Activated B cell treated with CpG ODN at 0.5 μM for 24 hours (primary cell): ENCODE data around the gene CELSR1. TPM values are rescaled to one million over a fixed set of nuclear protein-coding genes. Genes with fewer than 3 reads are reported as not detected.

Source experiments
- ATAC-seq: fragments of 200-7000 bp; cut with Tn5 transposase; one replicate; pipeline ENCODE4 v1.10.0; 2021; ENCODE audit warnings: low read depth, mild to moderate bottlenecking, moderate library complexity
- CTCF ChIA-PET: fragments of 350-600 bp; sonication (Branson Sonifier 250); formaldehyde crosslinking; loops from one replicate; lab custom pipeline; 2021; ENCODE audit warnings: antibody characterized with exemption; lab: Charles Lee
- POLR2A ChIA-PET: fragments of 350-600 bp; sonication (Branson Sonifier 250); formaldehyde crosslinking; loops from one replicate; lab custom pipeline; 2021; ENCODE audit warnings: antibody characterized with exemption; lab: Charles Lee
- DNase-seq: peaks from one replicate; pipeline ENCODE4 v3.0.0; 2022
- H3K27ac Mint-ChIP-seq: one replicate; pipeline ENCODE4 v1.8.0; 2020; ENCODE audit warnings: mixed read lengths
- H3K27me3 Mint-ChIP-seq: one replicate; pipeline ENCODE4 v1.8.0; 2021; ENCODE audit warnings: mixed read lengths
- H3K36me3 Mint-ChIP-seq: one replicate; pipeline ENCODE4 v1.8.0; 2021; ENCODE audit warnings: low read depth, mixed read lengths
- H3K4me1 Mint-ChIP-seq: one replicate; pipeline ENCODE4 v1.8.0; 2021; ENCODE audit warnings: mixed read lengths
- H3K4me3 Mint-ChIP-seq: one replicate; pipeline ENCODE4 v1.8.0; 2020; ENCODE audit warnings: mild to moderate bottlenecking, mixed read lengths
- H3K9me3 Mint-ChIP-seq: one replicate; pipeline ENCODE4 v1.8.0; 2020; ENCODE audit warnings: mixed read lengths
- intact Hi-C: fragments of 100-400 bp; cut with micrococcal nuclease; formaldehyde crosslinking; loops from one replicate; pipeline ENCODE4 v1.15.1; 2024
- total RNA-seq: library from RNA; stranded (reverse); gene quantifications from 2 replicates; pipeline ENCODE4 v1.2.3, GENCODE V29; 2022
- TF ChIP-seq, protein P1 (sequence below): fragments of 200-600 bp; IDR thresholded peaks from one replicate; pipeline ENCODE4 v1.8.0; 2022; ENCODE audit warnings: antibody characterized with exemption, mild to moderate bottlenecking

CELSR1 gene
- total RNA-seq, 1 donor from 2014 or later: 12.3 TPM

DNA sequence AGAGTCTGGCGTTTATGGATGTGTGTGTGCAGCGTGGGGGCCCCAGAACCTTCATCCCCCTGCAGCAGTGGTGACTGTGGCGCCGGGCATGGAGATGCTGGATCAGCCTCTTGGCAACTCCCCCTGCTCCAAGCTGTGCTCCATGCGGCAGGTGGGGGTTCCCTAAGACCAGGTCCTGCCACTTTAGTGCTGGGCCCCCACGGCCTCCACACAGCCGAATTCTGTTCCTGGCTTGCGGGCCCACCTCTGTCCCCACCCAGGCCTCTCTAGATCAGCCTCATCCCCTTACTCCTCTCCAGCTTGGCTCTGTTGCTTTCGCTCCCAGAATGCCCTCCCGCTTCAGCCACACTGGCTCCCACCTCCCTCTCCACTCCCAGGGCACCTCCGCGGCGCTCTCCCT lies 142.3 kb downstream of the CELSR1 start:
- H3K27ac Mint-ChIP-seq: no peak overlapping the region
- ATAC-seq: no peak
- no peak for DNase-seq
- POLR2A ChIA-PET: no interaction called here
- H3K4me3 Mint-ChIP-seq: no peak overlapping the region
- no peaks in the 10 kb centered on the region for H3K9me3 Mint-ChIP-seq
- H3K36me3 Mint-ChIP-seq: peaks cover 47% of the 10 kb centered on the region
- CTCF ChIA-PET: no interaction called here
- no peaks in the 10 kb centered on the region for H3K4me1 Mint-ChIP-seq
- intact Hi-C loops: no loop called here
- TF ChIP-seq, protein P1, sequence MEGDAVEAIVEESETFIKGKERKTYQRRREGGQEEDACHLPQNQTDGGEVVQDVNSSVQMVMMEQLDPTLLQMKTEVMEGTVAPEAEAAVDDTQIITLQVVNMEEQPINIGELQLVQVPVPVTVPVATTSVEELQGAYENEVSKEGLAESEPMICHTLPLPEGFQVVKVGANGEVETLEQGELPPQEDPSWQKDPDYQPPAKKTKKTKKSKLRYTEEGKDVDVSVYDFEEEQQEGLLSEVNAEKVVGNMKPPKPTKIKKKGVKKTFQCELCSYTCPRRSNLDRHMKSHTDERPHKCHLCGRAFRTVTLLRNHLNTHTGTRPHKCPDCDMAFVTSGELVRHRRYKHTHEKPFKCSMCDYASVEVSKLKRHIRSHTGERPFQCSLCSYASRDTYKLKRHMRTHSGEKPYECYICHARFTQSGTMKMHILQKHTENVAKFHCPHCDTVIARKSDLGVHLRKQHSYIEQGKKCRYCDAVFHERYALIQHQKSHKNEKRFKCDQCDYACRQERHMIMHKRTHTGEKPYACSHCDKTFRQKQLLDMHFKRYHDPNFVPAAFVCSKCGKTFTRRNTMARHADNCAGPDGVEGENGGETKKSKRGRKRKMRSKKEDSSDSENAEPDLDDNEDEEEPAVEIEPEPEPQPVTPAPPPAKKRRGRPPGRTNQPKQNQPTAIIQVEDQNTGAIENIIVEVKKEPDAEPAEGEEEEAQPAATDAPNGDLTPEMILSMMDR: no peak
- H3K27me3 Mint-ChIP-seq: no peaks in the 10 kb centered on the region

GRCh38 chr22:46394622-46395021 lies 142.8 kb downstream of the CELSR1 start:
- Mint-ChIP-seq H3K4me1 (no peaks in the 10 kb centered on the region), H3K27ac (no peak overlapping the region), H3K4me3 (no peak overlapping the region), H3K9me3 (no peaks in the 10 kb centered on the region), H3K36me3 (peaks cover 45% of the 10 kb centered on the region), H3K27me3 (no peaks in the 10 kb centered on the region)
- no peak for ATAC-seq
- ChIA-PET POLR2A (no interaction called here), CTCF (no interaction called here)
- TF ChIP-seq, protein P1: no peak
- intact Hi-C loops: no loop called here
- DNase-seq: no peak

GRCh38 chr22:46393873-46394272 lies 143.5 kb downstream of the CELSR1 start:
- CTCF ChIA-PET: no interaction called here
- no peaks in the 10 kb centered on the region for H3K9me3 Mint-ChIP-seq
- H3K27me3 Mint-ChIP-seq: no peaks in the 10 kb centered on the region
- no peak overlapping the region for H3K27ac Mint-ChIP-seq
- POLR2A ChIA-PET: no interaction called here
- DNase-seq (no peak), ATAC-seq (no peak)
- TF ChIP-seq, protein P1: no peak
- no peaks in the 10 kb centered on the region for H3K4me1 Mint-ChIP-seq
- intact Hi-C loops: no loop called here
- H3K4me3 Mint-ChIP-seq: no peak overlapping the region
- peaks cover 39% of the 10 kb centered on the region for H3K36me3 Mint-ChIP-seq

DNA sequence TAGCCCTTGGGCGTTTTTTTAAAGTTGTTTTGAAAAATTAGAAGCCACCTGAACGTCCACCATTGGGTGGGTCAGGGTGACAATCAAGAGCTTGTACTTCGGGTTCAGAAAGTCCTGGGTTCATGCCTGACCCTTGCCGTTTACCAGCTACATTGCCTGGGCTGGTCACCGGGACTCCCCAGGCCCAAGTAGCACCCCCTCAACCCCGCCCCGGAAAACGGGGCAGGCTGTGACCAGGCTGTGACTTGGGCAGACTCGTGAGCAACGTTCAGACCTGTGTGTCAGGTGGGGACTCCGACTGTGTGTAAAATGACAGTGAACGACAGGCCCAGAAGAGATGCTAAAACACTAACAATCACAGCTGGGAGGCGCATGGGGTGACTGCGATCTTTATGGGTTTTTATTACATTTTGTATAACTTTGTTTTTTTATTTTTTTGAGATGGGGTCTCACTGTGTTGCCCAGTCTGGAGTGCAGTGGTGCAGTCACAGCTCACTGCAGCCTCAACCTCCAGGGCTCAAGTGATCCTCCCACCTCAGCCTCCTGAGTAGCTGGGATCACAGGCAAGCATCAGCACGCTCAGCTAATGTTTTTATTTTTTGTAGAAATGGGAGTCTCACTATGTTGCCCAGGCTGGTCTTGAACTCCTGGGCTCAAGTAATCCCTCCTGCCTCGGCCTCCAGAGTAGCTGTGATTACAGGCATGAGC lies 145.1 kb downstream of the CELSR1 start:
- intact Hi-C loops: no loop called here
- no peaks in the 10 kb centered on the region for H3K27me3 Mint-ChIP-seq
- peaks cover 32% of the 10 kb centered on the region for H3K36me3 Mint-ChIP-seq
- H3K9me3 Mint-ChIP-seq: no peaks in the 10 kb centered on the region
- CTCF ChIA-PET: interaction anchor here (1.1 kb wide), 1 partner anchor 25 kb away, joined by 3 read pairs; no protein-coding TSS in a partner anchor
- H3K27ac Mint-ChIP-seq: no peak overlapping the region
- H3K4me3 Mint-ChIP-seq: no peak overlapping the region
- H3K4me1 Mint-ChIP-seq: no peaks in the 10 kb centered on the region
- TF ChIP-seq, protein P1: no peak
- ATAC-seq (no peak), DNase-seq (no peak)
- POLR2A ChIA-PET: no interaction called here

- Mint-ChIP-seq H3K4me3 (no peak overlapping the region), H3K4me1 (no peaks in the 10 kb centered on the region), H3K27ac (no peak overlapping the region), H3K36me3 (peaks cover 32% of the 10 kb centered on the region), H3K9me3 (no peaks in the 10 kb centered on the region), H3K27me3 (no peaks in the 10 kb centered on the region)
- ATAC-seq (no peak), DNase-seq (no peak)
- intact Hi-C loops: no loop called here
- ChIA-PET POLR2A (no interaction called here), CTCF (interaction anchor here (1.1 kb wide), 1 partner anchor 24 kb away, joined by 3 read pairs; no protein-coding TSS in a partner anchor)
- TF ChIP-seq, protein P1: no peak
Measured at GRCh38 chr22:46391486-46392136, 145.8 kb downstream of the CELSR1 start.
